Measurements from ENCODE around the gene PITPNM1.
"Not testable (repeated sequence)": the region's sequence is repeated elsewhere in the genome, so short reads cannot be mapped to it uniquely, and the experiment has no call there.

Gene PITPNM1

GRCh38 chr11:67504950-67505581 is at the start of gene PITPNM1:
Gene PITPNM1 (minus strand): TSS chr11:67505363. CDS start chr11:67504180, 1,183 bp downstream.
- peak; percentile 46 to 49 for DNase-seq

GRCh38 chr11:67551697-67552096 is 46.5 kb upstream of the PITPNM1 start:
- DNase-seq = not testable (repeated sequence)

DNA sequence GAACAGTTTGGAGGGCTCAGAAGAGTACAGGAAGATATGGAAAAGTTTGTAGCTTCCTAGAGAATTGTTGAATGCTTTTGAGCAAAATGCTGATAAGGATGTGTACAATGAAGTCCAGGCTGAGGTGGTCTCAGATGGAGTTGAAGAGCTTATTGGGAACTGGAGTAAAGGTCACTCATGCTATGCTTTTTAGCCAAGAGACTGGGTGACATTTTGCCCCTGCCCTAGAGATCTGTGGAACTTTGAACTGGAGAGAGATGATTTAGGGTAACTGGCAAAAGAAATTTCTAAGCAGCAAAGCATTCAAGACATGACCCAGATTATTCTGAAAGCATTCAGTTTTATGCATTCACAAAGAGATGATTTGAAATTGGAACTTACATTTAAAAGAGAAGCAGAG is 46.0 kb upstream of the PITPNM1 start:
- DNase-seq = no peak

DNA sequence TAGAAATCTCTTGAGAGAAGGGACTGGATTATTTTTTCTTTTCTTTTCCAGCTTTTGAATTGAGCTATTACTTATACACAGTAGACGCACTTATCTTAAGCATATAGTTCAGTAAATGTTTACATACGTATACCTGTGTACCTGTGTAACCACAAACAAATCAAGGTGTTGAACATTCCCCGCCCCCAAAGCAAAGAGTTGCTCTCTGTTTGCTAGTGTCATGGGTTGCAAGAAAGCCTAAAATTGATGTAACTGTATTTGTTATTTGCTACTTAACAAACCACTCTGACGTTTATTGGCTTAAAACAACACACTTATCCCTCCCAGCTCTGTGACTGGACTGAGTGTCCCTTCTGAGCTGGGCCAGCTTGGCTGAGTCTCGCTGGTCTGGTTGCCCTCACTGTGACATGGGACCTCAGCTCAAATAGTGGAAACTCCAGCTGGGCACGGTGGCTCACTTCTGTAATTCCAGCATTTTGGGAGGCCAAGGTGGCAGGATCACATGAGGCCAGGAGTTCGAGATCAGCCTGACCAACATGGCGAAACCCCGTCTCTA is 43.5 kb upstream of the PITPNM1 start:
- no peak for DNase-seq

DNA sequence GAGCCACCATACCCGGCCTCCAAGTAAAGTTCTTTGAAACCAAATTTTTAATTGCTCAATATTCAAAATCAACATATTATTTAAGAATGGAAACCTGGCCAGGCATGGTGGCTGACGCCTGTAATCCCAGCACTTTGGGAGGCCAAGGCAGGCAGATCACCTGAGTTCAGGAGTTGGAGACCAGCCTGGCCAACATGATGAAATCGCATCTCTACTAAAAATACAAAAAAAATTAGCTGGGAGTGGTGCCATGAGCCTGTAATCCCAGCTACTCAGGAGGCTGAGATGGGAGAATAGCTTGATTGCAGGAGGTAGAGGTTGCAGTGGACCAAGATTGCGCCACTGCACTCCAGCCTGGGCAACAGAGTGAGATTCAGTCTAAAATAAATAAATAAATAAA is 42.9 kb upstream of the PITPNM1 start:
- DNase-seq = not testable (repeated sequence)

- no peak for DNase-seq
These were observed 40.1 kb upstream of the PITPNM1 start for GRCh38 chr11:67545280-67545679.

DNA sequence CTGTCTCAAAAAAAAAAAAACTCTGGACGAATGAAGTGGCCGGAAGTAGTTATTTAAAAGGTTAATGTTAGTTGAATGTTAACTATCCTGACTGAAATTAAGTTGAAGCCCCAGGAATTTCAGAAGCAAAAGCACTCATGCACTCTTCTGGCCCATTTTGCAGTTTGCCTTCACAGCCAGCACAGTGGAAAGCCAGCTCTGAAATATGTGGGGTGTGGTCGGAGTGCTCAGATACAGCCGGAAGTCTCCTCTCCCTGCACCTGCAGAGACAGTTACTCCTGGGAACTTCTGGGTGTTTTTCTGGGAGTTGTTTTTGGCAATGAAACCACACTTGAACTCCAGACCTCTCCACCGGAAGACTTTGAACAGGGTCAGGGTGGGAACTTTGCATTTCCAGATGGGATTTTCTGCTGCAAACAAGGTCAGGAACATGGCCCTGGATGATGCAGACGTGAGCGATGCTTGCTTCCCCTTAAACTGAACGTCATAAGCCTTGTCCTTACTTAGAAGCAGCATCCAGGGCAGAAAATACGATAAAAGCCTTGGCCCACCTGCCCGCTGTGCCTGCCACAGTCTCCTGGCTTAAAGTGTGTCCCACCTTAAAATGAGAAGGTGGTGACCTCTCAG is 39.6 kb upstream of the PITPNM1 start:
- no peak for DNase-seq

- no peak for DNase-seq
These were observed 38.4 kb upstream of the PITPNM1 start for GRCh38 chr11:67543585-67543984.

GRCh38 chr11:67542971-67543370 is 37.8 kb upstream of the PITPNM1 start:
- DNase-seq = no peak

DNA sequence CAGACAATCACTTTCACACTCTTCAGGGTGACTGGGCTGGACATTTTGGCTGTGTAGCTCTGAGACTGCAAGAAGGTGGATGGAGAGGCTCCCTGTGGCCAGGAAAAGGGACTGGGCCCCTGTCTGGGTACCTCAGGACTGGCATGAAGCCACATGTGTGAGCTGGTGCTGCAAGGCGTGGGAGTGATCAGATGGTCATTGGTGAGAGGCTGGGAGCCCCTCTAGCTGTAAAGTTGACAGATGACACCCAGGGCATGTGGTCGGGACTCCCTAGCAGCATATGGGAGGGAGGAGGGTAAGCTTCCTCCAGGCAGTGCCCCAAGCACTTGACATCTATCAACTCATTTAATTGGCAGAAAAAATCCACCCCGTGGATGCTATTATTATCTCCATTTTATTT is 37.0 kb upstream of the PITPNM1 start:
- DNase-seq = no peak

DNA sequence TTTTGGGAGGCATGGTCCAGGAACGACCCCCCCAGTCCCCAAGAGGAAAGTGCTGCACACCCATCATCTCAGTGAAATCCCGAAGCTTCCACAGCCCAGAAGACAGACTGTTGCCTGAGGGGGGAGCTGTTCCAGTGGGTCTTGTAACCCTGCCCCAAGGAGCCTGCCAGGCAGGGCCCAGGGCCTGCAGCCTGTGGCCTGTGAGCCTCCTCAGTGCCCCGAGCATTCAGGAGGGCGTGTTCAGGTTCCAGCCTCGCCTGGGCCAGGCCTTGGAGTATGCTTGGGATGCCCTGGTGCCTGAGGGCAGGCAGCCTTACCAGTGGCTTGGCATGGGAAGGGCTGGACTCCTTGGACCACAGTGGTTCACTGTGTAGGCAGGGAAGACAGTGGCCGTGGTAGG is 36.0 kb upstream of the PITPNM1 start:
- DNase-seq = no peak

DNA sequence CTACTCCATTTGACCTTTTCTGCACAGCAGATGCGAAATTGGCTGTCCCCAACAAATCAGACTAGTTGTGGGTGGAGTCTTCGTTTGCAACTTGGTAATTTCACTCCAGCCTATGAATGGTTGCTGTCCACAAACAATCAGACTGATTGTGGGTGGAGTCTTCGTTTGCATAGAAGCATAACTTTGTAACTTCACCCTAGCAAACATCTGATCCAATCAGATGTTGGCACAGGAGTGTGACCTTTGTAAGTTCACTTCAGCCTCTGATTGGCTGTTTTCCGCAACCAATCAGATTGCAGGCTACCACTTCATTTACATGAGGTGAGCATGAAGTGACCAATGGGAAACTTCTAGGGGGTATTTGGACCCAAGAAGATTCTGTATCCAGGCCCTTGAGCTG is 34.4 kb upstream of the PITPNM1 start:
- no peak for DNase-seq

DNA sequence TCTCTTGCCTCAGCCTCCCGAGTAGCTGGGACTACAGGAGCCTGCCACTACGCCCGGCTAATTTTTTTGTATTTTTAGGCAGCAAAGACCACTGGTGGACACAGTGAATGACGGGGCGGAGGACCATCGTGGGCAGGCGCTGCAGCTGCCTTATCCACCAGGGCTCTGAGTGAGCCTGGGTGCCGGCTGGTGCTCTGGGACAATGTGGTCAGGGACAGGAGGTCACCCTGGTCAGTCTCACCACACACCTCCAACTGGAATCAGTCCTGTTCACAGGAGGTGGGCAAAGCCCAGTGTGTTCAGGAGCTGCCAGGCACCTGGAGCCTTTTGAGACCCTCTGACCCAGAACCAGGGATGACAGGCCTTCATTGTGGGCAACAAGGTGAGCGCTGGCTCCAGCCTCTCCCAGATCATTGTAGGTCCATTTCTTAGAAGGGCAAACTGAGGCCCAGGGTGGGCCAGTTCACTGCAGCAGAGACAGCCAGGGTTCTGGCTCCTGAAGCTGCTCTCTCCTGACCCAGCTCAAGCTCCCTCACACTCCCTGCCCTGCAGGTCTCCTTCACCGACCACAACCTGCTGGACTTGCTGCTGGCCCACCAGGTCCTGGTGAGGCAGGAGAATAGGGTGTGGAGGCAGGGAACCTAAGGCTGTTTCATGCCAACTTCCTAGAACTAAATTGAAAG is 33.8 kb upstream of the PITPNM1 start:
- DNase-seq = no peak

DNA sequence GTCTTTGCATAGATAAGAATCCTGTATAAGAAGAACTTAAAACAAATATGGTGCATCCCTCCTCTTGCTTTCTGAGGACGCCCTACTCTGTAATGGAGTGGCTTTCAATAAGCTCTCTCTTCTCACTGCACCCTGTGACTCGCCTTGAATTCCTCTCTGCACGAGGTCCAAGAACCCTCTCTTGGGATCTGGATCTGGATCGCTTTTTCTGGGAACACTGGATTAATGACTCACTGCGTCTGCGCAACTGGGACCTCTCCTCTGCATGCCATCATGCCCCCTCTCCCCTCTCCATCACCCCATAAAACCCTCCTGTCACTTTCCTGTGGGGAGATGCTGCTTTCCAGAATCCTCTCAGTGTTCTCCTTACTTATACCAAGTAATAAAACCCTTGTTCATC is 33.1 kb upstream of the PITPNM1 start:
- DNase-seq = no peak

DNA sequence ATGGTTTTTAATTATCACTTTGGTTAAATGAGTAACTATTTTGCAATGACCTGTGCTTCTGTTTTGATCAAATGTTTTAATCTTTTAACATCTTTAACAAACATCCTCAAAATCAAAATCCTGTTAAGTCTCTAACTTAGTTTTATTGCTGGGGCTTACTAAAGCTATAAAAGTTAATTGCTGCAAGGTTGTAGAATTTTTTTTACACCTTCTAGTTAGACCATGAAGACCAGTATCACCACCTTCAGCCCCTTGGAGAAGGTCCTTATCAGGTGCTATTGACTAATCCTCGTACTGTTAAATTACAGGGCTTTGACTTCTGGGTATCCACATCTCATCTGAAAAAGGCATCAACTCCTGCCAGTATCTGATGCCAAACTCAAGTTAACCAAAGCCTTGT is 30.4 kb upstream of the PITPNM1 start:
- no peak for DNase-seq

DNA sequence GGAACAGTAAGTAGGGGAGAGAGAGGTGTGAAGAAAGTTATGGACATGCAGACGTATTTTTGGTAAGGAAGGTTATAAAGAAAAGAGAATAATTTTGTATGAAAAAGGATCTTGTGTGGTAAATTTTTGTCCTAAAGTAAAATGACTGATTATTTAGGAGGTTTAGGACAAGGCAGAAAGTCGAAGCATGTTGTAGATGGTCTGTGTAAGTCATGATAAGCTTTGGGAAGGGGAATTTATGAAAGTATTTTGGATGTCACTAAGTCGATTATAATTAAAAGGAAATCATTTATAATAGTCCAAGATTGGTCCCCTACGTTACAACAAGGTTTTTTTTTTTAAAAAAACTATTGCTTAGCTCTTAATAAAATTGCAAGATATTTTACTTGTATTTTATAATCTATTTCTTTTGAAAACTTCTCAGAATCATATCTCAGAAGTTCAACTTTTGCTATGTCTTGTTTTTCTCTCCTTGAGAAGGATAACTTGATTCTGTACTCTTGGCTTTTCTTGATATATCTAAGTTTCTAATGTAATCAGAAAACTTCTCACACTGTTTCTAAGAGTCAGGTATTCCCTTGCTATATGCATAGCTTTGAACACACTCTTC is 29.0 kb upstream of the PITPNM1 start:
- DNase-seq = no peak

DNA sequence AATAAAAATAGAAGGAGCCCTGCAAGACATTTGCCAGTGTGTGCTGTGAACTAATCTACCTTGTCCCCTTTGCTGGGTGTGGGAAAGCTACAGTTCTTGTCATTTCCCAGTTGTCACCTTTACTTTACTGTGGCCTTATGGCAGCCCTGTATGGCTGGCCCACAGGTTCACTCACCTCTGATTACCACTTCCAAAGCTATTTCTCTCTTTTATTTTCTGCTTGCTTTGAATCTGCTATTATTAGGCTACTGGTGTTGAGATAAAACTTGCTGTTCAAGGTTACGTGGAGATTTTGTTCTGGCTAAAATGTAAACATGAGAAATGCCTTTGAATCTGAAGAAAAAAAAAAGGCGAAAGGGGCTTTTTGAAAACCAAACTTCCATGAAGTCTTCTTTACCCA is 27.7 kb upstream of the PITPNM1 start:
- DNase-seq = no peak

- DNase-seq = no peak
These were observed 25.1 kb upstream of the PITPNM1 start for GRCh38 chr11:67530282-67530592.

DNA sequence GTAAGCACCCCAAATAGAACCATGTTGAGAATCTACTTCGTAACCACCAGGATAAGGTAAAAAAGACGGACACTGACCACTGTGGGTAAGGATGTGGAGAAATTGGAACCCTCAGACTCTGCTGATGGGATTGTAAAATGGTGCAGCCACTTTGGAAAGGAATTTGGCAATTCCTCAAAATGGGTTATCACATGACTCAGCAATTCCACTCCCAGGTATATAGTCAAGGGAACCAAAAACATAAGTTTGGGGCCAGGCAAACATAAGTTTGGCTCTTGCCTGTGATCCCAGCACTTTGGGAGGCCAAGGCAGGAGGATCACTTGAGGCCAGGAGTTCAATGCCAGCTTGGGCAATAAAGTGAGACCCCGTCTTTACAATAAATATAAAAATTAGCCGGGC is 23.2 kb upstream of the PITPNM1 start:
- no peak for DNase-seq

- no peak for DNase-seq
These were observed 20.3 kb upstream of the PITPNM1 start for GRCh38 chr11:67525275-67525976.

GRCh38 chr11:67524480-67524808 is 19.3 kb upstream of the PITPNM1 start:
- DNase-seq = no peak

GRCh38 chr11:67523556-67524479 is 18.7 kb upstream of the PITPNM1 start:
- no peak for DNase-seq

Measured in activated CD4-positive, alpha-beta T cell treated with anti-CD3 and anti-CD28 coated beads, Interleukin-2, amount 50 U/mL, for 4 hours (primary cell).